Heart left ventricle (tissue), 13 donors: ENCODE results near the gene ANXA7.

Experiments used
- CTCF ChIP-seq, 12 donors: fragments of 200-600 bp; sonication (generic) in 4 of 12; IDR thresholded peaks; one replicate each; pipeline versions ENCODE4 v1.5.0 to v1.8.0; 2018 to 2022; ENCODE audit warnings: antibody characterized with exemption in 12 of 12, mild to moderate bottlenecking in 5 of 12
- POLR2A ChIP-seq, 2 donors: fragments of 450-650 bp; IDR thresholded peaks; one replicate each; pipeline ENCODE4 v1.6.1; 2017; ENCODE audit warnings: antibody characterized with exemption in 2 of 2, mild to moderate bottlenecking in 2 of 2, moderate library complexity in 2 of 2
- donor health status: ischemic (EF 13 %, LVEDD 7.1; RV severe dilation, severe dysfunction).
- donor health status: DM: no; HTN: yes; CAD: no.
- donor health status: DM: no; HTN: no; CAD: no.
- donor health status: ischemic (EF 25% LVEDD 6.9; RV normal size, moderate dysfunction).
- donor health status: ischemic (EF 25% LVEDD 5.7; RV mildly dilated, moderate dysfunction).
- donor health status: ischemic (EF 35%, LVEDD 5.7; RV mildly dilated, moderate dysfunction).
- donor health status: nonischemic (EF 11% LVEDD 7.7; RV severe dilation, severe dysfunction).
- donor health status: DM: yes; HTN: yes; CAD: no.
- donor health status: PGD.
- donor health status: ischemic (EF 29% LVEDD 5.4; RV normal size, mild dysfunction).
- donor health status: nonischemic (EF 23%, LVEDD 6.1; RV moderate dilation, normal function).

- no peak for TF ChIP-seq CTCF (IDR thresholded peaks at IDR 0.05)
- TF ChIP-seq POLR2A (IDR thresholded peaks at IDR 0.05): no peak
These were observed 530 bp upstream of the ANXA7 start for GRCh38 chr10:73414230-73414945.
